CD14-positive monocyte (primary cell): Measurements from ENCODE around the gene FAM234A. TPM values are rescaled to one million over a fixed set of nuclear protein-coding genes. Genes with fewer than 3 reads are reported as not detected.

Source experiments
- DNase-seq, 3 donors: peaks; one replicate each; pipeline ENCODE4 v3.0.0-alpha.2; 2011 to 2022
- H2AFZ ChIP-seq: 2 replicates; pipeline ENCODE4 v1.6.0; 2012; ENCODE audit warnings: mild to moderate bottlenecking, low read depth, low read length, inconsistent platforms; ENCODE audit not compliant: insufficient read depth, poor library complexity, severe bottlenecking
- H3K27ac ChIP-seq, 2 donors: 1 replicate in 1 of 2; 2 replicates in 1 of 2; pipeline ENCODE4 v1.5.1; 2012 to 2013; ENCODE audit warnings: low read length in 2 of 2, control low read depth in 1 of 2, inconsistent platforms in 1 of 2, low read depth in 1 of 2, mild to moderate bottlenecking in 1 of 2
- H3K27me3 ChIP-seq, 2 donors: one replicate each; pipeline versions ENCODE4 v1.6.0 to v1.6.1; 2011 to 2013; ENCODE audit warnings: low read length in 2 of 2; ENCODE audit not compliant: control insufficient read depth in 2 of 2, insufficient read depth in 2 of 2
- H3K36me3 ChIP-seq, 2 donors: replicated peaks in 1 of 2; 1 replicate in 1 of 2; 2 replicates in 1 of 2; pipeline versions ENCODE4 v1.5.1 to v1.6.1; 2012 to 2013; ENCODE audit warnings: low read length in 2 of 2, control low read depth in 1 of 2, inconsistent platforms in 1 of 2, mild to moderate bottlenecking in 1 of 2; ENCODE audit not compliant: insufficient read depth in 2 of 2, control insufficient read depth in 1 of 2
- H3K4me1 ChIP-seq, 2 donors: 1 replicate in 1 of 2; 2 replicates in 1 of 2; pipeline versions ENCODE4 v1.5.1 to v1.6.1; 2012 to 2013; ENCODE audit warnings: low read length in 2 of 2, control low read depth in 1 of 2, inconsistent platforms in 1 of 2, mild to moderate bottlenecking in 1 of 2, moderate library complexity in 1 of 2; ENCODE audit not compliant: insufficient read depth in 2 of 2, control insufficient read depth in 1 of 2
- H3K4me2 ChIP-seq: replicated peaks from 2 replicates; pipeline ENCODE3; 2012; ENCODE audit warnings: low read length, moderate library complexity, mild to moderate bottlenecking; ENCODE audit not compliant: poor library complexity, severe bottlenecking; ENCODE audit errors: extremely low read depth
- H3K4me3 ChIP-seq, 3 experiments: fragments of 200-600 bp in 1 of 3; sonication (generic) in 1 of 3; replicated peaks in 1 of 3; 1 replicate in 2 of 3; 2 replicates in 1 of 3; pipeline ENCODE4 v1.5.1; 2011 to 2013; ENCODE audit warnings: low read length in 3 of 3, mild to moderate bottlenecking in 3 of 3, control low read depth in 2 of 3, low read depth in 2 of 3, inconsistent platforms in 1 of 3, moderate library complexity in 1 of 3
- H3K79me2 ChIP-seq: 2 replicates; pipeline ENCODE4 v1.6.0; 2012; ENCODE audit warnings: mild to moderate bottlenecking, control low read depth, inconsistent platforms, low read length, moderate library complexity; ENCODE audit not compliant: insufficient read depth
- H3K9ac ChIP-seq: 2 replicates; pipeline ENCODE4 v1.6.0; 2017; ENCODE audit warnings: low read length, mild to moderate bottlenecking; ENCODE audit not compliant: insufficient read depth, poor library complexity, severe bottlenecking
- H3K9me3 ChIP-seq, 2 donors: replicated peaks in 1 of 2; 1 replicate in 1 of 2; 2 replicates in 1 of 2; pipeline versions ENCODE4 v1.5.1 to v1.6.1; 2012 to 2013; ENCODE audit warnings: low read length in 2 of 2, control low read depth in 1 of 2; ENCODE audit not compliant: control insufficient read depth in 1 of 2, insufficient read depth in 1 of 2
- H4K20me1 ChIP-seq: 2 replicates; pipeline ENCODE4 v1.6.0; 2012; ENCODE audit warnings: mild to moderate bottlenecking, low read length, control low read depth, moderate library complexity; ENCODE audit not compliant: insufficient read depth
- H3K27ac Mint-ChIP-seq, 7 donors: one replicate each; pipeline ENCODE4 v1.8.0; 2020; ENCODE audit warnings: mild to moderate bottlenecking in 7 of 7, mixed read lengths in 7 of 7, moderate library complexity in 6 of 7, inconsistent platforms in 2 of 7
- H3K27me3 Mint-ChIP-seq, 3 donors: one replicate each; pipeline ENCODE4 v1.8.0; 2021 to 2022; ENCODE audit warnings: low read depth in 3 of 3, mild to moderate bottlenecking in 3 of 3, mixed read lengths in 3 of 3, moderate library complexity in 3 of 3, inconsistent platforms in 1 of 3
- H3K36me3 Mint-ChIP-seq, 2 donors: one replicate each; pipeline ENCODE4 v1.8.0; 2020; ENCODE audit warnings: mixed read lengths in 2 of 2, inconsistent platforms in 1 of 2, mild to moderate bottlenecking in 1 of 2
- H3K4me1 Mint-ChIP-seq: one replicate; pipeline ENCODE4 v1.8.0; 2020; ENCODE audit warnings: mild to moderate bottlenecking, mixed read lengths
- H3K4me3 Mint-ChIP-seq, 2 donors: one replicate each; pipeline ENCODE4 v1.8.0; 2020; ENCODE audit warnings: mild to moderate bottlenecking in 2 of 2, mixed read lengths in 2 of 2, moderate library complexity in 1 of 2
- H3K9me3 Mint-ChIP-seq, 7 donors: one replicate each; pipeline ENCODE4 v1.8.0; 2020 to 2022; ENCODE audit warnings: mixed read lengths in 7 of 7, mild to moderate bottlenecking in 6 of 7, moderate library complexity in 6 of 7, inconsistent platforms in 2 of 7
- CTCF ChIP-seq: fragments of 200-600 bp; IDR thresholded peaks from one replicate; pipeline ENCODE4 v1.8.0; 2022; ENCODE audit warnings: antibody characterized with exemption, mild to moderate bottlenecking
- WGBS: methylation state at CpG from one replicate; pipeline ENCODE4 v1.1.5; 2013; ENCODE audit warnings: missing lambda C conversion rate; ENCODE audit not compliant: insufficient coverage; 5-methylcytosine and 5-hydroxymethylcytosine counted together
- intact Hi-C, 2 donors: fragments of 100-400 bp; cut with micrococcal nuclease; formaldehyde crosslinking; loops; one replicate each; pipeline versions ENCODE4 v1.15.0 to v1.15.1; 2023
- polyA plus RNA-seq, 3 donors: library from polyadenylated mRNA; depleted of rRNA in 1 of 3; unstranded in 2 of 3; stranded (reverse) in 1 of 3; fragments of 300-500 nt in 2 of 3; fragments of >200 nt in 1 of 3; fragmentation: Illumina TruSeq in 2 of 3; gene quantifications; 1 replicate in 2 of 3; 2 replicates in 1 of 3; pipeline ENCODE4 v1.2.3, GENCODE V29; 2012 to 2021

The FAM234A gene
- polyA plus RNA-seq, 3 donors: 22.5 to 40.4 (median 25.1) TPM

- H3K36me3 ChIP-seq: peaks cover 16% of the 10 kb centered on the region in 2 donors
- intact Hi-C loops: loop anchor here in 1 of 2 donors (5.0 kb wide), 1 partner anchor 94 kb away; the partner anchor contains the start of gene NPRL3
- H3K4me3 ChIP-seq: no peak overlapping the region
- no peak for TF ChIP-seq CTCF
- peaks cover 30% of the 10 kb centered on the region for H4K20me1 ChIP-seq
- H3K9ac ChIP-seq: no peak overlapping the region
- WGBS: 95% methylated on average over 10 of the region's 22 CpGs
- no peak overlapping the region for H3K27ac Mint-ChIP-seq
- peaks cover 0 to 5% (median 0%) of the 10 kb centered on the region in 7 donors for H3K9me3 Mint-ChIP-seq
- no peak overlapping the region for H3K27ac ChIP-seq
- H3K4me2 ChIP-seq: no peak overlapping the region
- H3K9me3 ChIP-seq: no peaks in the 10 kb centered on the region
- peaks cover 15 to 20% of the 10 kb centered on the region in 2 donors for H3K36me3 Mint-ChIP-seq
- H3K27me3 ChIP-seq: no peaks in the 10 kb centered on the region
- H3K4me1 Mint-ChIP-seq: peaks cover 23% of the 10 kb centered on the region
- DNase-seq: no peak
- H3K27me3 Mint-ChIP-seq: peaks cover 0 to 4% (median 1%) of the 10 kb centered on the region in 3 donors
- no peak overlapping the region for H3K4me3 Mint-ChIP-seq
- H2AFZ ChIP-seq: no peak overlapping the region
- H3K4me1 ChIP-seq: peaks cover 34 to 40% of the 10 kb centered on the region in 2 donors
- peaks cover 32% of the 10 kb centered on the region for H3K79me2 ChIP-seq
These were observed 3.7 kb upstream of the FAM234A start for GRCh38 chr16:230949-231348.

DNA sequence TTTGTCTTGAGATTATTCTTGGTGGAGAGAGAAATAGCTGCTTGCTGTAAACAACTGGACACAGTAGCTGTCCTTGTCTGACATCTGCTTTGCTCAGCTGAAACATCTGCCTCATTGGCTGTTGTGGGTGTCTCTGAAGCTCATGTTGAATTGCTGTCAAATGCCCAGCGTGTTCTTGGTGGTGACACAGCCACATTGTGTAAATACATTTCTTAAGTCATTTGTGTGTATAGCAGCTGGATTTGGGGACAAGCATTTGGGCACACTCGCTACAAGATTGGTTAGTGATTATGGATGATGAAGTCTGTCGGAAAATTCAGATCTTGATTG lies 5.3 kb downstream of the FAM234A start:
- peaks cover 15% of the 10 kb centered on the region for H3K79me2 ChIP-seq
- H3K4me1 Mint-ChIP-seq: peaks cover 32% of the 10 kb centered on the region
- peaks cover 2 to 13% of the 10 kb centered on the region in 2 donors for H3K36me3 Mint-ChIP-seq
- no peak for DNase-seq
- H4K20me1 ChIP-seq: peaks cover 4% of the 10 kb centered on the region
- no peaks in the 10 kb centered on the region for H3K36me3 ChIP-seq
- no peak overlapping the region for H3K4me3 ChIP-seq
- H3K4me3 Mint-ChIP-seq: no peak overlapping the region
- H3K4me1 ChIP-seq: peaks cover 24 to 25% of the 10 kb centered on the region in 2 donors
- H3K9me3 ChIP-seq: no peaks in the 10 kb centered on the region
- no peak overlapping the region for H3K9ac ChIP-seq
- no peak overlapping the region for H3K4me2 ChIP-seq
- H3K27me3 ChIP-seq: no peaks in the 10 kb centered on the region
- H3K27me3 Mint-ChIP-seq: peaks cover 0 to 5% (median 0%) of the 10 kb centered on the region in 3 donors
- H3K27ac Mint-ChIP-seq: peak overlapping the region in 6 of 7 donors; percentile 4 to 77 (median 56)
- H2AFZ ChIP-seq: no peak overlapping the region
- intact Hi-C loops: no loop called here
- peaks cover 0 to 3% (median 0%) of the 10 kb centered on the region in 7 donors for H3K9me3 Mint-ChIP-seq
- H3K27ac ChIP-seq: peak overlapping the region in 1 of 2 donors; percentile 17
- WGBS: 60% methylated on average over 1 of the region's 3 CpGs
- TF ChIP-seq CTCF: no peak
